ENCODE measurements around the gene ETDC.

The ETDC gene

GRCh38 chrX:135346975-135347374 lies 37.7 kb downstream of the ETDC start:
- peak; percentile 8 to 28 (median 24) for DNase-seq

DNA sequence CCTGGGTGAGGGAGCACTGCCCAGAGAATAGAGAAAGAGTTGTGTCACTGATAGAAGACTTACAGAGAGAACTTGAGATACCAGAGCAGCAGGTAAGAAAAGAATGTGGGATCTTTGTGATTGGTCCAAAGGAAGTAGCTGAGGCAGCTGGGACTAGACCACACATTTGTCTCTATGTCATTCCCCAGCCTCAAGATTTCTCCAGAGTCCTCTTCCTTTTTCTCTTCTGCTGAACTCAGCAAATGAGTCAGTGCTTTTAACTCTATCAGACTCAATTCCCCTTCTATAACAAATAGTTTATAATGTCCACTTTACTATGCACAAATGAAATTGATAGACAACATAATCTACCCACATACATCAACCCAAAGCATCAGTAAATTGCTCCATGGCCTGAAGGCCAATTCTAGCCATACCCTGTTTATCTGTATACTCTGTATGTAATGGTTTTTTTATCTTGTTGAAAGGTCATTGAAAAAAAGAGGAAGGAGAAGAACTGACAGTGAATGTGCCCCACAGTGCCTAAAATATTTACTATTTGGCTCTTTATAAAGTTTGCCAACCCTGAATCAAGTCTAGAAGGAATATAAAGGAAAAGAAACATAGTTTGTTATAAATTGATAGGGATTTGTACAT lies 38.2 kb downstream of the ETDC start:
- DNase-seq, result peak; percentile 10 to 74 (median 62)

DNA sequence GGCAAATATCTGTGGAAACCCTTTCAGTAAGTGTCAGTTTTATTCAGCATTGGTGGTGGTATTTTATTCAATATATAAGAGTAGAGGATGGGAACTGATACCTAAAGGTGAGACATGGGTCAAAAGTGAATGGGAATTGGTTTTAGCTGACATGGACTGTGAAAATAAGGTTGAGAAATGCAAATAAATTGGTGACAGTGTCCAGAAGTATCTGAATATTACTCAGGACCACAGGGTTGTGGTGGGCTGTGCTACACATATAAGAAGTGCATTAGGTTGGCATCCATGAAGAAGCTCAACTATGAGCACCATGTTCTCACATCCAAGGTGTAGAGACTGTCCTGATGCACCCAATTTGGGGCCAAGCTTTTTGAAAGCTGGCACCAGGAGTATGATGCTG lies 45.0 kb downstream of the ETDC start:
- no peak for DNase-seq
